K562 (cell line): ENCODE results near the gene ZNF775. TPM values are rescaled to one million over a fixed set of nuclear protein-coding genes. Genes with fewer than 3 reads are reported as not detected.
A peak's percentile ranks its signal among the peaks of the same experiment; 100 is the strongest.

ENCODE experiments used
- CBX3 ChIP-seq, 2 experiments: IDR thresholded peaks; 1 replicate in 1 of 2; 2 replicates in 1 of 2; pipeline ENCODE4 v1.6.1; 2012; ENCODE audit warnings: inconsistent platforms in 2 of 2, low read length in 2 of 2, borderline replicate concordance in 1 of 2, control low read depth in 1 of 2
- CEBPG ChIP-seq, 3 experiments: fragments of 200-800 bp in 1 of 3; sonication (Bioruptor generic) in 1 of 3; sonication (generic) in 1 of 3; formaldehyde crosslinking in 1 of 3; IDR thresholded peaks in 2 of 3; conservative IDR thresholded peaks in 1 of 3; 2 replicates each; pipeline versions ENCODE4 v1.6.1 to v1.8.0; 2016 to 2022; ENCODE audit warnings: missing compliant biosample characterization in 2 of 3, missing genetic modification characterization in 2 of 3, mild to moderate bottlenecking in 1 of 3, missing genetic modification reagents in 1 of 3
- CHAMP1 ChIP-seq: fragments of 450-650 bp; IDR thresholded peaks from 2 replicates; pipeline ENCODE4 v1.6.1; 2016; ENCODE audit warnings: mild to moderate bottlenecking
- CHD1 ChIP-seq: fragments of 200-600 bp; sonication (generic); IDR thresholded peaks from one replicate; pipeline ENCODE4 v1.6.1; 2012; ENCODE audit warnings: mild to moderate bottlenecking, moderate library complexity, low read length, inconsistent platforms
- CREB5 ChIP-seq: fragments of 250-450 bp; sonication (Bioruptor Pico); IDR thresholded peaks from 2 replicates; pipeline ENCODE4 v1.5.0; 2020; ENCODE audit warnings: mild to moderate bottlenecking
- CTBP1 ChIP-seq: fragments of 450-650 bp; IDR thresholded peaks from 2 replicates; pipeline ENCODE4 v1.6.1; 2016; ENCODE audit warnings: borderline replicate concordance
- DACH1 ChIP-seq: fragments of 450-650 bp; IDR thresholded peaks from 2 replicates; pipeline ENCODE4 v1.6.1; 2018; ENCODE audit not compliant: partially characterized antibody
- ETV6 ChIP-seq, 3 experiments: fragments of 150-350 bp in 1 of 3; sonication (generic) in 1 of 3; formaldehyde crosslinking in 1 of 3; IDR thresholded peaks; 2 replicates each; pipeline versions ENCODE4 v1.6.1 to v1.8.0; 2014 to 2022; ENCODE audit warnings: borderline replicate concordance in 2 of 3, low read depth in 2 of 3, antibody characterized with exemption in 1 of 3, low read length in 1 of 3, mild to moderate bottlenecking in 1 of 3, missing genetic modification reagents in 1 of 3
- FOS ChIP-seq: IDR thresholded peaks from 3 replicates; pipeline ENCODE4 v1.6.1; 2011; ENCODE audit not compliant: insufficient read length; ENCODE audit errors: extremely low read depth
- HMGXB4 ChIP-seq: sonication (generic); formaldehyde crosslinking; IDR thresholded peaks from 2 replicates; pipeline ENCODE4 v1.8.1; 2023; ENCODE audit warnings: mild to moderate bottlenecking, missing genetic modification reagents
- KHSRP ChIP-seq: fragments of 450-650 bp; IDR thresholded peaks from 2 replicates; pipeline ENCODE4 v1.6.1; 2017
- NCOA1 ChIP-seq: fragments of 450-650 bp; IDR thresholded peaks from 2 replicates; pipeline ENCODE4 v1.6.1; 2016; ENCODE audit warnings: low read depth
- NR2F6 ChIP-seq: fragments of 450-650 bp; formaldehyde crosslinking; IDR thresholded peaks from 2 replicates; pipeline ENCODE4 v1.4.0; 2020; ENCODE audit warnings: mild to moderate bottlenecking
- POLR2B ChIP-seq: fragments of 450-650 bp; IDR thresholded peaks from 2 replicates; pipeline ENCODE4 v1.6.1; 2018; ENCODE audit warnings: low read depth; ENCODE audit not compliant: partially characterized antibody
- RFX5 ChIP-seq: IDR thresholded peaks from 2 replicates; pipeline ENCODE4 v1.6.1; 2011; ENCODE audit warnings: low read depth, mild to moderate bottlenecking, improper control_type of control experiment, low read length
- ZNF354B ChIP-seq: fragments of 250-450 bp; sonication (Bioruptor Pico); IDR thresholded peaks from 2 replicates; pipeline ENCODE4 v1.4.0; 2020
- ZNF398 ChIP-seq: fragments of 250-450 bp; sonication (Bioruptor Pico); IDR thresholded peaks from 2 replicates; pipeline ENCODE4 v1.8.0; 2021; ENCODE audit warnings: moderate library complexity, mild to moderate bottlenecking, inconsistent platforms
- ZNF583 ChIP-seq: fragments of 250-450 bp; sonication (Bioruptor Pico); IDR thresholded peaks from 2 replicates; pipeline ENCODE4 v1.4.0; 2020
- ZNF584 ChIP-seq: fragments of 200-800 bp; sonication (Bioruptor generic); IDR thresholded peaks from 2 replicates; pipeline ENCODE4 v1.6.1; 2016; ENCODE audit warnings: low read depth, mild to moderate bottlenecking, missing genetic modification characterization, missing compliant biosample characterization
- ZSCAN32 ChIP-seq: fragments of 450-650 bp; formaldehyde crosslinking; IDR thresholded peaks from 2 replicates; pipeline ENCODE4 v1.4.0; 2020; ENCODE audit warnings: mild to moderate bottlenecking, moderate library complexity
- polyA plus RNA-seq, 8 experiments: library from polyadenylated mRNA; depleted of rRNA in 4 of 8; stranded (reverse) in 5 of 8; unstranded in 3 of 8; fragments of >200 nt; fragmentation: Nextera tagmentation in 2 of 8; fragmentation: Illumina TruSeq in 1 of 8; extraction: Ambion mirVana in 2 of 8; extraction: Trizol in 1 of 8; gene quantifications; 2 replicates each; pipeline versions ENCODE4 v1.2.1 to v1.2.3, GENCODE V29; 2011 to 2014; ENCODE audit warnings: inconsistent platforms in 1 of 8, missing spikeins in 1 of 8
- total RNA-seq, 7 experiments: library from RNA; depleted of rRNA in 6 of 7; stranded (reverse); fragments of >200 nt in 6 of 7; fragmentation: Illumina TruSeq in 2 of 7; extraction: Trizol in 2 of 7; gene quantifications; 2 replicates each; pipeline versions ENCODE4 v1.2.1 to v1.2.3, GENCODE V29; 2011 to 2021; ENCODE audit warnings: low replicate concordance in 1 of 7

The ZNF775 gene
- total and polyA plus RNA-seq, 9 of the 15 experiments (the other 6 are each of a cell fraction or from before 2014, with no cell fraction given) = 0.04 to 18.7 (median 4.9) TPM

GRCh38 chr7:150367677-150368095 lies 11.4 kb upstream of the ZNF775 start (continued):
- TF ChIP-seq KHSRP (no peak), NCOA1 (no peak), ZNF584 (CRISPR knock-in tag) (0 out of 2 replicates have a peak, but pooled peaks have one; percentile 16), HMGXB4 (CRISPR knock-in tag) (no peak), ETV6 (IDR thresholded peaks at IDR 0.05; ENCODE audit: borderline replicate concordance in 1 of 2, low read depth in 2 of 2, low read length in 1 of 2) (no peak), ETV6 (CRISPR knock-in tag; IDR thresholded peaks at IDR 0.05; ENCODE audit: borderline replicate concordance) (no peak), ZNF398 (CRISPR knock-in tag) (no peak), RFX5 (no peak), CTBP1 (no peak), CREB5 (no peak), CBX3 (IDR thresholded peaks at IDR 0.05; ENCODE audit: borderline replicate concordance in 1 of 2, low read length in 2 of 2) (no peak), DACH1 (no peak), CHD1 (no peak), CHAMP1 (no peak), FOS (no peak), CEBPG (CRISPR knock-in tag; IDR thresholded peaks at IDR 0.05) (no peak), CEBPG (tag; conservative IDR thresholded peaks at IDR 0.05 in 1 of 2, IDR thresholded peaks at IDR 0.05 in 1 of 2) (no peak), ZNF354B (CRISPR knock-in tag) (no peak), ZSCAN32 (CRISPR knock-in tag) (no peak), POLR2B (no peak), ZNF583 (CRISPR knock-in tag) (0 out of 2 replicates have a peak, but pooled peaks have one; percentile 84), NR2F6 (0 out of 2 replicates have a peak, but pooled peaks have one; percentile 35)
